NCI-H2196 treated with DMSO at 0.1 percent for 48 hours (cell line): ENCODE results near the gene ENTPD5.
"Not testable (repeated sequence)": the region's sequence is repeated elsewhere in the genome, so short reads cannot be mapped to it uniquely, and the experiment has no call there.

ENCODE experiments used
- DNase-seq: peaks from one replicate; lab custom pipeline; 2025; ENCODE audit not compliant: unreplicated experiment; lab: John Stamatoyannopoulos, UW

ENTPD5 gene

GRCh38 chr14:74008843-74009499, 10.1 kb downstream of the ENTPD5 start:
- DNase-seq, result no peak

- not testable (repeated sequence) for DNase-seq
These were observed 13.4 kb downstream of the ENTPD5 start for GRCh38 chr14:74005664-74006063.

- no peak for DNase-seq
These were observed 20.4 kb downstream of the ENTPD5 start for GRCh38 chr14:73998726-73999125.

GRCh38 chr14:73997944-73998447, 21.1 kb downstream of the ENTPD5 start:
- no peak for DNase-seq

GRCh38 chr14:73997108-73997943, 21.8 kb downstream of the ENTPD5 start:
- no peak for DNase-seq

- no peak for DNase-seq
These were observed 22.4 kb downstream of the ENTPD5 start for GRCh38 chr14:73996731-73997107.

GRCh38 chr14:73995977-73996378, 23.1 kb downstream of the ENTPD5 start:
- DNase-seq, result no peak

GRCh38 chr14:73994926-73995325, 24.2 kb downstream of the ENTPD5 start:
- not testable (repeated sequence) for DNase-seq

GRCh38 chr14:73991092-73991491, 28.0 kb downstream of the ENTPD5 start:
- no peak for DNase-seq

GRCh38 chr14:73988656-73989055, 30.4 kb downstream of the ENTPD5 start:
- DNase-seq, result not testable (repeated sequence)

GRCh38 chr14:73988065-73988464, 31.0 kb downstream of the ENTPD5 start:
- no peak for DNase-seq

GRCh38 chr14:73977896-73978295, 41.2 kb downstream of the ENTPD5 start:
- DNase-seq, result no peak

GRCh38 chr14:73976125-73976524, 43.0 kb downstream of the ENTPD5 start:
- DNase-seq, result no peak

GRCh38 chr14:73973497-73973896, 45.6 kb downstream of the ENTPD5 start:
- DNase-seq, result no peak

- no peak for DNase-seq
These were observed 50.2 kb downstream of the ENTPD5 start for GRCh38 chr14:73968885-73969284.

GRCh38 chr14:73965216-73965615, 53.9 kb downstream of the ENTPD5 start:
- no peak for DNase-seq

- no peak for DNase-seq
These were observed 57.9 kb downstream of the ENTPD5 start for GRCh38 chr14:73961192-73961591.

- no peak for DNase-seq
These were observed 60.5 kb downstream of the ENTPD5 start for GRCh38 chr14:73958591-73958990.

GRCh38 chr14:73955674-73956073, 63.4 kb downstream of the ENTPD5 start:
- no peak for DNase-seq

- no peak for DNase-seq
These were observed 65.4 kb downstream of the ENTPD5 start for GRCh38 chr14:73953731-73954130.

GRCh38 chr14:73949752-73950734, 69.0 kb downstream of the ENTPD5 start, which contains the start of the genes COQ6 and FAM161B:
TSS of gene COQ6 (plus strand) at chr14:73950302. CDS start at chr14:73950333, 31 bp downstream.
TSS of gene FAM161B (minus strand) at chr14:73950094. CDS start at chr14:73950026, 68 bp downstream.
- peak; percentile 93 for DNase-seq
